PC-9 (cell line): ENCODE data around the gene SLC30A5. TPM values are rescaled to one million over a fixed set of nuclear protein-coding genes. Genes with fewer than 3 reads are reported as not detected.

Experiments
- BruUV-seq: library from RNA; stranded (reverse); fragments of 400-500 nt; replicated peaks from 2 replicates; lab custom pipeline; 2021; lab: Mats Ljungman, UMichigan
- CTCF ChIA-PET: fragments of 300-600 bp; sonication (Branson Sonifier 250); formaldehyde crosslinking; loops from one replicate; lab custom pipeline; 2022; ENCODE audit warnings: antibody characterized with exemption; lab: Charles Lee
- POLR2A ChIA-PET: fragments of 300-600 bp; sonication (Branson Sonifier 250); formaldehyde crosslinking; loops from one replicate; lab custom pipeline; 2022; ENCODE audit warnings: antibody characterized with exemption; ENCODE audit not compliant: unreplicated experiment; lab: Charles Lee
- DNase-seq, 2 experiments: peaks; one replicate each; pipeline versions ENCODE4 v3.0.0 to v3.0.0-alpha.2; 2015 to 2022; ENCODE audit warnings: mixed read lengths in 1 of 2
- H2AFZ ChIP-seq: fragments of 200-600 bp; sonication (generic); 2 replicates; pipeline ENCODE4 v1.8.1; 2017; ENCODE audit warnings: antibody characterized with exemption
- H3F3A ChIP-seq: fragments of 200-600 bp; sonication (generic); 2 replicates; pipeline ENCODE4 v1.8.1; 2017; ENCODE audit warnings: antibody characterized with exemption, mild to moderate bottlenecking, low read depth; ENCODE audit not compliant: insufficient read depth
- H3K27ac ChIP-seq: fragments of 200-600 bp; sonication (generic); 2 replicates; pipeline ENCODE4 v1.6.1; 2016; ENCODE audit warnings: mixed run types
- H3K27me3 ChIP-seq: fragments of 200-600 bp; sonication (generic); 2 replicates; pipeline ENCODE4 v1.6.1; 2016; ENCODE audit warnings: low read depth, mixed run types; ENCODE audit not compliant: insufficient read depth
- H3K36me3 ChIP-seq: fragments of 200-600 bp; sonication (generic); 2 replicates; pipeline ENCODE4 v1.6.1; 2016; ENCODE audit warnings: low read depth, mixed run types
- H3K4me1 ChIP-seq: fragments of 200-600 bp; sonication (generic); replicated peaks from 2 replicates; pipeline ENCODE4 v1.6.1; 2016; ENCODE audit warnings: mixed run types; ENCODE audit not compliant: insufficient read depth
- H3K4me2 ChIP-seq: fragments of 200-600 bp; sonication (generic); 2 replicates; pipeline ENCODE4 v1.6.1; 2017; ENCODE audit warnings: mixed run types
- H3K4me3 ChIP-seq: fragments of 200-600 bp; sonication (generic); 2 replicates; pipeline ENCODE4 v1.6.1; 2016; ENCODE audit warnings: mixed run types
- H3K79me2 ChIP-seq: fragments of 200-600 bp; sonication (generic); 2 replicates; pipeline ENCODE4 v1.6.1; 2017; ENCODE audit warnings: low read depth, mixed run types
- H3K9me2 ChIP-seq: fragments of 200-600 bp; sonication (generic); 2 replicates; pipeline ENCODE4 v1.8.1; 2017; ENCODE audit warnings: mild to moderate bottlenecking; ENCODE audit not compliant: insufficient read depth
- H3K9me3 ChIP-seq: fragments of 200-600 bp; sonication (generic); 2 replicates; pipeline ENCODE4 v1.8.1; 2016; ENCODE audit warnings: low read depth; ENCODE audit not compliant: insufficient read depth
- H4K20me1 ChIP-seq: fragments of 200-600 bp; sonication (generic); 2 replicates; pipeline ENCODE4 v1.8.1; 2017; ENCODE audit not compliant: insufficient read depth
- EZH2 ChIP-seq: fragments of 200-600 bp; sonication (generic); IDR thresholded peaks from 2 replicates; pipeline ENCODE4 v1.8.0; 2017; ENCODE audit warnings: antibody characterized with exemption, low read depth
- intact Hi-C: fragments of 100-400 bp; cut with micrococcal nuclease; formaldehyde crosslinking; loops from one replicate; pipeline ENCODE4 v1.10.0; 2022; ENCODE audit not compliant: unreplicated experiment
- total RNA-seq: library from RNA; stranded (reverse); gene quantifications from 2 replicates; pipeline ENCODE4 v1.2.3, GENCODE V29; 2021
- TF ChIP-seq, protein P1 (sequence below): fragments of 200-600 bp; sonication (generic); conservative IDR thresholded peaks from 2 replicates; pipeline ENCODE4 v1.6.1; 2017; ENCODE audit warnings: mixed run types, antibody characterized with exemption, mild to moderate bottlenecking, moderate library complexity

SLC30A5 gene
- total RNA-seq, 1 experiment from 2014 or later: 36.0 TPM

GRCh38 chr5:69075522-69076179 lies 18.2 kb upstream of the SLC30A5 start:
- Histone ChIP-seq H3K9me3 (no peaks in the 10 kb centered on the region), H3K4me3 (no peak overlapping the region), H3K4me1 (peaks cover 18% of the 10 kb centered on the region), H3K27ac (no peak overlapping the region), H2AFZ (no peak overlapping the region), H3F3A (peaks cover 12% of the 10 kb centered on the region; the same call in 1 of the 2 replicates), H3K79me2 (no peaks in the 10 kb centered on the region), H3K36me3 (no peaks in the 10 kb centered on the region), H3K4me2 (no peak overlapping the region), H3K27me3 (no peaks in the 10 kb centered on the region), H4K20me1 (no peaks in the 10 kb centered on the region), H3K9me2 (no peaks in the 10 kb centered on the region)
- TF ChIP-seq EZH2: no peak
- TF ChIP-seq, protein P1, sequence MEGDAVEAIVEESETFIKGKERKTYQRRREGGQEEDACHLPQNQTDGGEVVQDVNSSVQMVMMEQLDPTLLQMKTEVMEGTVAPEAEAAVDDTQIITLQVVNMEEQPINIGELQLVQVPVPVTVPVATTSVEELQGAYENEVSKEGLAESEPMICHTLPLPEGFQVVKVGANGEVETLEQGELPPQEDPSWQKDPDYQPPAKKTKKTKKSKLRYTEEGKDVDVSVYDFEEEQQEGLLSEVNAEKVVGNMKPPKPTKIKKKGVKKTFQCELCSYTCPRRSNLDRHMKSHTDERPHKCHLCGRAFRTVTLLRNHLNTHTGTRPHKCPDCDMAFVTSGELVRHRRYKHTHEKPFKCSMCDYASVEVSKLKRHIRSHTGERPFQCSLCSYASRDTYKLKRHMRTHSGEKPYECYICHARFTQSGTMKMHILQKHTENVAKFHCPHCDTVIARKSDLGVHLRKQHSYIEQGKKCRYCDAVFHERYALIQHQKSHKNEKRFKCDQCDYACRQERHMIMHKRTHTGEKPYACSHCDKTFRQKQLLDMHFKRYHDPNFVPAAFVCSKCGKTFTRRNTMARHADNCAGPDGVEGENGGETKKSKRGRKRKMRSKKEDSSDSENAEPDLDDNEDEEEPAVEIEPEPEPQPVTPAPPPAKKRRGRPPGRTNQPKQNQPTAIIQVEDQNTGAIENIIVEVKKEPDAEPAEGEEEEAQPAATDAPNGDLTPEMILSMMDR: no peak
- POLR2A ChIA-PET: no interaction called here
- CTCF ChIA-PET: no interaction called here
- no peak for DNase-seq
- no TSS peak for BruUV-seq
- intact Hi-C loops: no loop called here

DNA sequence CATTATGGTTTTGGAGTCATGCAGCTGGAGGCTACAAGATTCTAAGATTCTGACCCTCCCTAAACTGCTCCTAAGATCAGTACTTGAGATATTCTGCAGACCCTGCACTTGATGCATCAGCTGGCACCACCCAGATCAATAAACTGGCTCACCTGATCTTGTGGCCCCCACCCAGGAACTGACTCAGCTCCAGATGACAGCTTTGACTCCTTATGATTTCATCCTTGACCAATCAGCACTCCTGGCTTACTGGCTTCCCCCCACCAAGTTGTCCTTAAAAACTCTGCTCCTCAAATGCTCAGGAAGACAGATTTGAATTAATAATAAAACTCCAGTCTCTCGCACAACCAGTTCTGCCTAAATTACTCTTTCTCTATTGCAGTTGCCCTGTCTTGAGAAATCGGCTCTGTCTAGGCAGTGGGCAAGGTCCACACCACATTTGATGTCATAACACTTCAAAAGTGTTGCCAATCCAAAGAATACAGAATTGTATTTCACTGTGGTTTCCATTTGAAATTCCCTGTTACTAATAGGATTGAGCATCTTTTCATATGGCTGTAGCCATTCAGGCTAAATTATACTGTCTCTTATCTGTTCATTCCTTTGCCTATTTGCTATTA lies 14.8 kb upstream of the SLC30A5 start:
- no TSS peak for BruUV-seq
- POLR2A ChIA-PET: no interaction called here
- intact Hi-C loops: no loop called here
- Histone ChIP-seq H3K9me2 (no peaks in the 10 kb centered on the region), H3K4me3 (no peak overlapping the region), H3K4me2 (peak overlapping the region; percentile 43), H3K4me1 (peaks cover 18% of the 10 kb centered on the region), H3F3A (peaks cover 12% of the 10 kb centered on the region; the same call in 1 of the 2 replicates), H3K36me3 (no peaks in the 10 kb centered on the region), H4K20me1 (no peaks in the 10 kb centered on the region), H3K79me2 (no peaks in the 10 kb centered on the region), H3K27me3 (no peaks in the 10 kb centered on the region), H3K9me3 (no peaks in the 10 kb centered on the region), H2AFZ (peak overlapping the region; percentile 14; the same call in 1 of the 2 replicates), H3K27ac (no peak overlapping the region; the same call in 1 of the 2 replicates)
- no peak for DNase-seq
- TF ChIP-seq, protein P1: no peak
- TF ChIP-seq EZH2: no peak
- CTCF ChIA-PET: no interaction called here

DNA sequence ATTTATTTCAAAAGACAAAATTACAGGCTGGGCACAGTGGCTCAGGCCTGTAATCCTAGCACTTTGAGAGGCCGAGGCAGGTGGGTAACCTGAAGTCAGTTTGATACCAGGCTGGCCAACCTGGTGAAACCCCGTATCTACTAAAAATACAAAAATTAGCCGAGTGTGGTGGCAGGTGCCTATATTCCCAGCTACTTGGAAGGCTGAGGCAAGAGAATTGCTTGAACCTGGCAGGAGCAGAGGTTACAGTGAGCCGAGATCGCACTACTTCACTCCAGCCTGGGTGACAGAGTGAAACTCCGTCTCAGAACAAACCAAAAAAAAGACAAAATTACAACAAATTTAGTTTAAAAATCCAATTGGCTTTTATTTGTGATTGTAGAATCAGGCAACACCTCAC lies 14.3 kb upstream of the SLC30A5 start:
- no TSS peak for BruUV-seq
- ChIA-PET CTCF (no interaction called here), POLR2A (no interaction called here)
- Histone ChIP-seq H3K4me1 (peaks cover 18% of the 10 kb centered on the region), H3K9me2 (no peaks in the 10 kb centered on the region), H3K27ac (no peak overlapping the region; the same call in 1 of the 2 replicates), H4K20me1 (no peaks in the 10 kb centered on the region), H2AFZ (peak overlapping the region; percentile 14; the same call in 1 of the 2 replicates), H3K79me2 (no peaks in the 10 kb centered on the region), H3K27me3 (no peaks in the 10 kb centered on the region), H3F3A (peaks cover 12% of the 10 kb centered on the region; the same call in 1 of the 2 replicates), H3K9me3 (no peaks in the 10 kb centered on the region), H3K4me3 (no peak overlapping the region), H3K4me2 (peak overlapping the region; percentile 43), H3K36me3 (no peaks in the 10 kb centered on the region)
- TF ChIP-seq, protein P1: no peak
- TF ChIP-seq EZH2: no peak
- intact Hi-C loops: no loop called here
- DNase-seq: no peak
